ENCODE data around the gene UBE2J2.

The UBE2J2 gene

GRCh38 chr1:1245178-1245816 is 28.4 kb downstream of the UBE2J2 start:
- H3K27me3 ChIP-seq (ENCODE audit: control insufficient read depth, insufficient read depth, low read length) = no peaks in the 10 kb centered on the region
- H3K36me3 ChIP-seq (ENCODE audit: insufficient read depth, low read length) = no peaks in the 10 kb centered on the region
- H3K4me3 ChIP-seq (ENCODE audit: low read length) = no peak overlapping the region
- no peak overlapping the region for H3K9ac ChIP-seq (ENCODE audit: low read depth, low read length)
- no peaks in the 10 kb centered on the region for H3K4me1 ChIP-seq (ENCODE audit: control insufficient read depth, insufficient read depth, low read length)
- H3K9me3 ChIP-seq (replicated peaks; ENCODE audit: low read length) = no peaks in the 10 kb centered on the region
- H3K4me2 ChIP-seq (ENCODE audit: low read length) = no peak overlapping the region

DNA sequence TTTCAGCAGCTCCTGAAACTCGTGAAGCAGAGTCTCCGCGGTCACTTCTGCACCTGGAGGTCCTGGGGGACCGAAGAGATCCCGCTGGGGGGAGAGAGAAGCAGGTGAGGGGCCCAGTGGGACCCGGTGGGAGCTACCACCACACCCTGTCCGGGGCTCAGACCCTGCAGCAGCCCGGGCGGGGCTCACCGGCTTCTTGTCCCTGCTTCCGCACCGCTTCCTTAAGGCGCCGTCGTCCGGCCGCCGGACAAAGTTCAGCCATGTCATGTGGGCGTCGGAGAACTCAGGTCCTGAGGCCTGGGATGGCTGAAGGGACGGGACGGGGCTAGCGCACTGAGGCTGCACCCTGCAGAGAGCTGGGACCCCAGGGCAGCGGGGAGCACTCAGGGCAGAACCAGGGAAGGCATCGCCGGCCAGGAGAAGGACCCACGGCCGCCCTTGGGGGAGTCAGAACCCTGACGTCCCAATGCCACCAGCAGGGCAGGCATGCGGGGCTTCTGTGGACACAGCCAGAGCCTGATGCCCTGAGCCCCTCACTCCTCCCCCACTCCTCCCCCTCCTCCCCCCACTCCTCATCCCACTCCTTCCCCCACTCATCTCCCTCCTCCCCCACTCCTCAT is 29.4 kb downstream of the UBE2J2 start:
- Histone ChIP-seq H3K27me3 (ENCODE audit: control insufficient read depth, insufficient read depth, low read length) (no peaks in the 10 kb centered on the region), H3K9ac (ENCODE audit: low read depth, low read length) (no peak overlapping the region), H3K4me2 (ENCODE audit: low read length) (no peak overlapping the region), H3K36me3 (ENCODE audit: insufficient read depth, low read length) (no peaks in the 10 kb centered on the region), H3K4me3 (ENCODE audit: low read length) (no peak overlapping the region), H3K9me3 (replicated peaks; ENCODE audit: low read length) (no peaks in the 10 kb centered on the region), H3K4me1 (ENCODE audit: control insufficient read depth, insufficient read depth, low read length) (no peaks in the 10 kb centered on the region)

DNA sequence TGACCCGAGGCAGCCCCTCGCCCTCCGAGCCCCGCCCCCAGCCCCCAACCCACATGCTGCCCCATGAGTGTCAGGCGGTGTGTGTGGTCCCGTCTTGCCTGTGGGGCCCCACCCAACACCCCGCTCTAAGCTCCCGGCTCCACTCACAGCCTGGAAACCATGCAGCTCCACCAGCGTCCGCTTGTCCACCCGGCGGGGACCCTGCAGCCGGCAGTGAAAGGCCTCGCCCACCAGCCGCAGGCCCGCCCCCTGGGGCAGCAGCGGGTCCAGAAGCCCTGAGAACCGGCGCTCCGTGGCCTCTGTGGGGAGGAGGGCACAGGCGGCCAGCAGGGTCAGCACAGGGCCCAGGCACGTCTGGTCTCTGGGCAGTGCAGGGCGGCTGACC is 29.9 kb downstream of the UBE2J2 start:
- H3K4me3 ChIP-seq (ENCODE audit: low read length) = no peak overlapping the region
- H3K4me1 ChIP-seq (ENCODE audit: control insufficient read depth, insufficient read depth, low read length) = no peaks in the 10 kb centered on the region
- H3K27me3 ChIP-seq (ENCODE audit: control insufficient read depth, insufficient read depth, low read length) = no peaks in the 10 kb centered on the region
- no peak overlapping the region for H3K4me2 ChIP-seq (ENCODE audit: low read length)
- H3K9ac ChIP-seq (ENCODE audit: low read depth, low read length) = no peak overlapping the region
- no peaks in the 10 kb centered on the region for H3K36me3 ChIP-seq (ENCODE audit: insufficient read depth, low read length)
- no peaks in the 10 kb centered on the region for H3K9me3 ChIP-seq (replicated peaks; ENCODE audit: low read length)

DNA sequence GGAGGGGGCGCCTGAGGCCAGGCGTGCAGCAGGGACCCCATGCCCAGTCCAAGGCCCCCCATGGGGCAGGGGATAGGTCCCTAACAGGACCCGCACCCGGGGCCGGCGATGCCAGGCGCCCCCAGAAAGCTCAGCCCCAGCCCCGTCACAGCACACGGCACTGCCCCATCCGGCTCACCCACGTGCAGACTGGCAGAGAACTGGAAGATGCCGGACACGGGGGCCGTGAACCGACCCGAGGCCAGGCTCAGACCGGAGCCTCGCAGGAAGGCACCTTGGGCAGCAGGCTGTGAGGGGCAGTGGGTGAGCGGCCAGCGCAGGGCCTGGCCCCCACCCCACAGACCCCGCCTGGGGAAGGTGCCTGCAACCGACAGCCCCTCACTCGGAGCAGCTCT is 30.4 kb downstream of the UBE2J2 start:
- Histone ChIP-seq H3K36me3 (ENCODE audit: insufficient read depth, low read length) (no peaks in the 10 kb centered on the region), H3K9ac (ENCODE audit: low read depth, low read length) (no peak overlapping the region), H3K4me1 (ENCODE audit: control insufficient read depth, insufficient read depth, low read length) (no peaks in the 10 kb centered on the region), H3K4me3 (ENCODE audit: low read length) (no peak overlapping the region), H3K4me2 (ENCODE audit: low read length) (no peak overlapping the region), H3K9me3 (replicated peaks; ENCODE audit: low read length) (no peaks in the 10 kb centered on the region), H3K27me3 (ENCODE audit: control insufficient read depth, insufficient read depth, low read length) (peaks cover 3% of the 10 kb centered on the region)

DNA sequence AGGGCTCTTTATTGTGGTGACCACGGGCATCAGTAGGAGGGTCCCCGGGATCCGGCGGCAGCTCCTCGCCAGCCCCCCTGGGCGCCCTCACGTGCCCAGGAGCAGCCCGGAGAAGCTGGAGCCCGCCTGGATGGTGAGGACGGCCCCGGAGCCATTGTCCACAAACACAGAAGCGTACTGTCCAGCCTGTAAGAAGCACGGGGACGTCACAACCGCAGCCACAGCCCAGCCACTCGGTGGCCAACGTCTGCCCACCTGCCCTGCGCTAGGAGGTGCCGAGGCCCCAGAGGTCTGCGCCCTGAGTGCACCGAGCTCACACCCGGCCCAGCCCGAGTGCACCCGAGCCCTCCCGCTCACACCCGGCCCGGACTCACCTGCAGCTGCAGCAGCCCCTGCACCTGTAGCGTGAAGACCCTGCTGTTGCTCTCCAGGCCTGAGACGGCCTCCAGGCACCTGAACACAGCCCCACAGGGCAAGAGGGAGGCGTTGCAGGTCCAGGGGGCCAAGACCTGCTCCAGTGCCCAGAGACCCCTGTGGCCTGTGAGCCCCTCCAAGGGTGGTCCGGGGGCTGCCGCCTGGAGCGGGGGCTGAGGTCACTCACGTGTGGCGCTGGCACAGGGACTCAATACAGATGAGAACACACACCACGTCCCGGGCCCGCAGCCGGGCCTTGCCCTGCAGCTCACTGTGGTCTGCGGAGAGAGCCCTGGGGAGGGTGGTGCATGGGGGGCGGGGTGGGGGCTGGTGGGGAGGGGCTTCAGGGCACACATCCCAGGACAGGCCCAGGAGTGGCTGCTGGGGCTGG is 31.0 kb downstream of the UBE2J2 start:
- H3K9me3 ChIP-seq (replicated peaks; ENCODE audit: low read length) = no peaks in the 10 kb centered on the region
- H3K9ac ChIP-seq (ENCODE audit: low read depth, low read length) = no peak overlapping the region
- H3K4me2 ChIP-seq (ENCODE audit: low read length) = no peak overlapping the region
- no peaks in the 10 kb centered on the region for H3K36me3 ChIP-seq (ENCODE audit: insufficient read depth, low read length)
- peaks cover 8% of the 10 kb centered on the region for H3K27me3 ChIP-seq (ENCODE audit: control insufficient read depth, insufficient read depth, low read length)
- H3K4me3 ChIP-seq (ENCODE audit: low read length) = no peak overlapping the region
- no peaks in the 10 kb centered on the region for H3K4me1 ChIP-seq (ENCODE audit: control insufficient read depth, insufficient read depth, low read length)

GRCh38 chr1:1241588-1242219 is 31.9 kb downstream of the UBE2J2 start:
- peaks cover 4% of the 10 kb centered on the region for H3K4me1 ChIP-seq (ENCODE audit: control insufficient read depth, insufficient read depth, low read length)
- H3K9me3 ChIP-seq (replicated peaks; ENCODE audit: low read length) = no peaks in the 10 kb centered on the region
- H3K27me3 ChIP-seq (ENCODE audit: control insufficient read depth, insufficient read depth, low read length) = peaks cover 8% of the 10 kb centered on the region
- no peak overlapping the region for H3K4me2 ChIP-seq (ENCODE audit: low read length)
- H3K36me3 ChIP-seq (ENCODE audit: insufficient read depth, low read length) = no peaks in the 10 kb centered on the region
- no peak overlapping the region for H3K9ac ChIP-seq (ENCODE audit: low read depth, low read length)
- H3K4me3 ChIP-seq (ENCODE audit: low read length) = no peak overlapping the region

DNA sequence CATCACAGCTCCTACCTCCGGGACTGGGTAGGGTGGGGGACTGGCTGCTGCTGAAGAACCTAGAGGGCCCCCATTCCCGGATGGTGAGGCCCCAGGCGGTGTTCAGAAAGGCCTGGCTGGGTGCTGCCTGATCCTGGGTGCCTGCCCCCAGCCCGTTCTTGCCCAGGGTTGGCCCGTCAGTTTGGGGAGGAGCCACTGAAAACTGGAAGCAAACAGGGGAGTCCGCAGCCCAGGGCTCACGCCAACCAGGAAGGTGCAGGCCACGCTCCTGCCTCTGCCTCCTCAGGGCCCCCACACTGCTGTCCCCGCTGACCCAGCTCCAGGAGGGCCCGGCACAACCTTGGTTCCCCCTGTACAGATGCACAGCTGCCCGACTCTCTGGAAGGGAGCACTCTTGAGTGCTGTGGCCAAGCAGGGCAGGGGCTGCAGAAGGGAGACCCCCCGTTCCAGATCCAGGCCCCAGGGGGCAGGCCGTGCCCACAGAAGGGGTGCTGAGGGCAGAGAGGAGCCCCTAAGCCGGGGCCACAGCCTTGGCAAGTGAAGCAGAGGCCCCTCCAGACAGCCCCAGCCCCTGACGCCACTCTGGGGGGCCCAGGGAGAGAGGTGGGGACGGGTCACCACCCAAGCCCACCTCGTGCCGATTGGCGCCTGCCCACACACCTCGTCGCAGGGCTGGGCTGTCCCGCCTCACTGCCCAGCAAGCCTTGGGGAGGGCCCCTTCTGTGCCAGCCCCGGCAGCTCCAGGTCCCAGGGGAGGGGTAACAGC is 32.6 kb downstream of the UBE2J2 start:
- Histone ChIP-seq H3K4me1 (ENCODE audit: control insufficient read depth, insufficient read depth, low read length) (peaks cover 4% of the 10 kb centered on the region), H3K4me2 (ENCODE audit: low read length) (no peak overlapping the region), H3K27me3 (ENCODE audit: control insufficient read depth, insufficient read depth, low read length) (peaks cover 8% of the 10 kb centered on the region), H3K4me3 (ENCODE audit: low read length) (no peak overlapping the region), H3K36me3 (ENCODE audit: insufficient read depth, low read length) (no peaks in the 10 kb centered on the region), H3K9ac (ENCODE audit: low read depth, low read length) (no peak overlapping the region), H3K9me3 (replicated peaks; ENCODE audit: low read length) (no peaks in the 10 kb centered on the region)

DNA sequence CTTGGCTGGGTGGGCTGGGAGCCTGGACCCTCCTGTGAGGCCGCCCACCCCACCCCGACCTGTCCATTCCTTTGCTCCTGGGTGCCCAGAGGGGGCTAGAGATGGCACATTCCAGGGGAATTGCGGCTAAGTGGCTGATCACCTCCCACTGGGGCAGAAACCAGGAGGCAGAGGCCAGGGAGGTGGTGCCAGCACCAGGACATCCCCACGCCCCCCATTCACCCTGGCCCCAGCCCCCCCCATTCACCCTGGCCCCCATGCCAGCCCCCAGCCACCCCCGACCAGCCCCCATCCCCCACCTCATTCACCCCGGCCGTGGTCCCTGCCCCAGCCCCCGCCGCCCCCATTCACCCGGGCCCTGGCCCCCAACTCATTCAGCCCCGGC is 33.3 kb downstream of the UBE2J2 start:
- Histone ChIP-seq H3K4me2 (ENCODE audit: low read length) (no peak overlapping the region), H3K36me3 (ENCODE audit: insufficient read depth, low read length) (no peaks in the 10 kb centered on the region), H3K9me3 (replicated peaks; ENCODE audit: low read length) (no peaks in the 10 kb centered on the region), H3K4me1 (ENCODE audit: control insufficient read depth, insufficient read depth, low read length) (peaks cover 4% of the 10 kb centered on the region), H3K27me3 (ENCODE audit: control insufficient read depth, insufficient read depth, low read length) (peaks cover 8% of the 10 kb centered on the region), H3K4me3 (ENCODE audit: low read length) (no peak overlapping the region), H3K9ac (ENCODE audit: low read depth, low read length) (no peak overlapping the region)

DNA sequence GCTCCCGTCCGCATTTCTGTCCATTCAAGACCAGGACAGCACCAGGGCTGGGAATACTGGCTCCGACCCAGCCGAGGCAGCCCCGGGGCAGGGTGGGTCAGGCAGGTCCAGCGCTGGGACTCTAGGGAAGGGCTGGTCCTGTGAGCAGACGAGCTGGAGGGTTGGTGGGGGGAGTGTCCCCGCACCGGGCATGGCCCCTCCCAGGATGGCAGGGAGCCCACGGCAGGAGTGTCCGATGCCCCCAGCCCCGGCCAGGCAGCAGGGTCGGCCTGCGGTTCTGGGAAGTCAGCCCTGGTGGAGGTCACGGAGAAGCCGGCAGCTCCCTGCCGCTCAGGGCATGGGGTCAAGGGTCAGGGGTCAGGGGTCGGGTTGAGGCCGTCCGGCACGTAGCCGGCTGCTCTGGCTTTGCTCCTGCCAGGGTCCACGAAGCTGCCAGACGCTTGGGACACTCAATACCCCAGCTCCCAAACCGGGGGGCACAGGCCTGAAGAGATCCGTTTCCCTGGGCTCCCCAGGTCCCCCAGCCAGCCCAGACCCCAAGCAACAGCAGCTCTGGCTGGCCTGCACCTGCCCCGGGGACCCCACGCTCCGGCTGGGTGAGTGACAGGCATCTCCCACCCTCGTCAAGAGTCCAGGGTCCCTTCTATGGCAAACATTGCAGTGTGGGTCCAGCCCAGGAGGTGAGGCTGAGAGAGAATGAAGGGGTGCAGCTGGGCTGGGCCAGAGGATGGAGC is 33.9 kb downstream of the UBE2J2 start:
- Histone ChIP-seq H3K36me3 (ENCODE audit: insufficient read depth, low read length) (peaks cover 4% of the 10 kb centered on the region), H3K4me3 (ENCODE audit: low read length) (no peak overlapping the region), H3K9ac (ENCODE audit: low read depth, low read length) (no peak overlapping the region), H3K27me3 (ENCODE audit: control insufficient read depth, insufficient read depth, low read length) (peaks cover 8% of the 10 kb centered on the region), H3K9me3 (replicated peaks; ENCODE audit: low read length) (no peaks in the 10 kb centered on the region), H3K4me2 (ENCODE audit: low read length) (no peak overlapping the region), H3K4me1 (ENCODE audit: control insufficient read depth, insufficient read depth, low read length) (peaks cover 4% of the 10 kb centered on the region)

DNA sequence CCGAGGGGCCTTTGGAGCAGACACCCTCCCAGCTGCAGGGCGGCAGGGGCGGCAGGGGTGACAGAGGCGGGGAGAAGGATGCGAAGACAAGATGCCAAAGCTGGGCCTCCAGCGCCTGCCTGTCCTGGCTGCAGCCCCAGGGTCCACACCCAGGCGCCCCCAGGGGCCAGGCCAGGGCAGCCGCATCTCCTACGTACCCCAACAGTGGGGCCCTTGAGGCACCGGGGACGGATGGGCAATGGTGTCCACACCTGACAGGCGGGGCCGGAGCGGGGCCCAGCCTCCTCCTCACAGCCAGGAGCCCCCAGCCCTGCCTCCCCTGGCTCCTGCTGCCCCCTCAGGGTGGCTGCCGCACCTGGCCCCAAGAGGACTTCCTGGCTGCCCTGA is 34.4 kb downstream of the UBE2J2 start:
- Histone ChIP-seq H3K36me3 (ENCODE audit: insufficient read depth, low read length) (peaks cover 5% of the 10 kb centered on the region), H3K4me2 (ENCODE audit: low read length) (no peak overlapping the region), H3K27me3 (ENCODE audit: control insufficient read depth, insufficient read depth, low read length) (peaks cover 8% of the 10 kb centered on the region), H3K9me3 (replicated peaks; ENCODE audit: low read length) (no peaks in the 10 kb centered on the region), H3K9ac (ENCODE audit: low read depth, low read length) (no peak overlapping the region), H3K4me1 (ENCODE audit: control insufficient read depth, insufficient read depth, low read length) (peaks cover 4% of the 10 kb centered on the region), H3K4me3 (ENCODE audit: low read length) (no peak overlapping the region)

All from skeletal muscle satellite cell (primary cell).